GM12878 (cell line): ENCODE measurements around the gene METRNL. TPM values are rescaled to one million over a fixed set of nuclear protein-coding genes. Genes with fewer than 3 reads are reported as not detected.

ENCODE experiments used
- ATAC-seq: fragments of 200-7000 bp; cut with Tn5 transposase; 3 replicates; pipeline ENCODE4 v1.9.1; 2020; ENCODE audit warnings: mild to moderate bottlenecking, moderate library complexity
- BruUV-seq: library from RNA; stranded (reverse); fragments of 400-500 nt; replicated peaks from 2 replicates; lab custom pipeline; 2021; lab: Mats Ljungman, UMichigan
- CTCF ChIA-PET: fragments of 300-600 bp; sonication (Branson Sonifier 250); formaldehyde crosslinking; extraction: SDS; loops from one replicate; lab custom pipeline; 2021; ENCODE audit warnings: inconsistent platforms; lab: Yijun Ruan, JAX
- POLR2A ChIA-PET: fragments of 350-600 bp; formaldehyde crosslinking; extraction: SDS; loops from one replicate; lab custom pipeline; 2021; ENCODE audit warnings: inconsistent platforms; lab: Charles Lee
- RAD21 ChIA-PET: fragments of 300-600 bp; sonication (Branson Sonifier 250); formaldehyde crosslinking; loops from one replicate; lab custom pipeline; 2023; ENCODE audit warnings: antibody characterized with exemption; ENCODE audit not compliant: unreplicated experiment; lab: Charles Lee
- SMC1A ChIA-PET: fragments of 300-600 bp; sonication (Branson Sonifier 250); formaldehyde crosslinking; loops from one replicate; lab custom pipeline; 2023; ENCODE audit not compliant: unreplicated experiment, uncharacterized antibody; lab: Charles Lee
- DNase-seq: peaks from one replicate; pipeline ENCODE4 v3.0.0-alpha.2; 2011; ENCODE audit warnings: low read depth, low spot score
- FAIRE-seq: peaks from 3 replicates; lab custom pipeline; 2011; peaks lifted over from hg19 to GRCh38; lab: Jason Lieb, UNC
- H2AFZ ChIP-seq: 2 replicates; pipeline ENCODE4 v1.6.0; 2011; ENCODE audit warnings: low read depth, low read length, control low read depth; ENCODE audit not compliant: control insufficient read depth
- H3K27ac ChIP-seq: 2 replicates; pipeline ENCODE4 v1.5.1; 2011; ENCODE audit warnings: control low read depth; ENCODE audit not compliant: control insufficient read depth, insufficient read depth
- H3K27me3 ChIP-seq, 2 experiments: replicated peaks in 1 of 2; 2 replicates each; pipeline versions ENCODE4 v1.6.0 to v1.6.1; 2011; ENCODE audit warnings: low read length in 1 of 2; ENCODE audit not compliant: control insufficient read depth in 2 of 2, insufficient read depth in 2 of 2
- H3K36me3 ChIP-seq, 2 experiments: 2 replicates each; pipeline ENCODE4 v1.5.1; 2011; ENCODE audit warnings: low read length in 1 of 2; ENCODE audit not compliant: control insufficient read depth in 2 of 2, insufficient read depth in 2 of 2
- H3K4me1 ChIP-seq: 2 replicates; pipeline ENCODE4 v1.6.1; 2011; ENCODE audit warnings: mild to moderate bottlenecking, low read length, moderate library complexity, mixed read lengths; ENCODE audit not compliant: control insufficient read depth, insufficient read depth
- H3K4me2 ChIP-seq: 2 replicates; pipeline ENCODE4 v1.6.0; 2011; ENCODE audit warnings: control low read depth; ENCODE audit not compliant: control insufficient read depth, insufficient read depth
- H3K4me3 ChIP-seq: fragments of 200-600 bp; sonication (generic); 2 replicates; pipeline ENCODE4 v1.5.1; 2016
- H3K79me2 ChIP-seq: 2 replicates; pipeline ENCODE4 v1.6.0; 2011; ENCODE audit warnings: low read length; ENCODE audit not compliant: control insufficient read depth, insufficient read depth
- H3K9ac ChIP-seq: 2 replicates; pipeline ENCODE4 v1.8.0; 2011; ENCODE audit warnings: low read length, control low read depth, mixed read lengths; ENCODE audit not compliant: control insufficient read depth, insufficient read depth
- H3K9me3 ChIP-seq: replicated peaks from 3 replicates; pipeline ENCODE4 v1.5.1; 2011; ENCODE audit warnings: mild to moderate bottlenecking, low read length; ENCODE audit not compliant: control insufficient read depth, insufficient read depth
- H4K20me1 ChIP-seq: 2 replicates; pipeline ENCODE4 v1.6.0; 2011; ENCODE audit not compliant: control insufficient read depth, insufficient read depth
- ASH2L ChIP-seq: fragments of 300-600, 200-600 bp; sonication (generic); IDR thresholded peaks from 2 replicates; pipeline ENCODE4 v1.6.1; 2017; ENCODE audit warnings: low read depth, mild to moderate bottlenecking, borderline replicate concordance
- BCL11A ChIP-seq: IDR thresholded peaks from 2 replicates; pipeline ENCODE4 v1.6.1; 2011; ENCODE audit warnings: low read depth, low read length
- HDAC2 ChIP-seq: fragments of 200-600 bp; sonication (generic); IDR thresholded peaks from 2 replicates; pipeline ENCODE4 v1.6.1; 2017
- HDAC6 ChIP-seq: fragments of 200-600 bp; sonication (generic); IDR thresholded peaks from one replicate; pipeline ENCODE4 v1.8.0; 2017; ENCODE audit warnings: antibody characterized with exemption; ENCODE audit not compliant: unreplicated experiment
- LARP7 ChIP-seq: fragments of 450-650 bp; IDR thresholded peaks from 2 replicates; pipeline ENCODE4 v1.6.1; 2017; ENCODE audit warnings: mild to moderate bottlenecking
- MTA3 ChIP-seq: IDR thresholded peaks from 2 replicates; pipeline ENCODE4 v1.6.1; 2012; ENCODE audit warnings: low read length, inconsistent platforms, borderline replicate concordance
- MYC ChIP-seq: IDR thresholded peaks from 2 replicates; pipeline ENCODE4 v1.6.1; 2011; ENCODE audit warnings: mild to moderate bottlenecking, low read length, moderate library complexity, inconsistent platforms; ENCODE audit not compliant: insufficient read depth, insufficient replicate concordance, insufficient read length, severe bottlenecking
- NFYB ChIP-seq: IDR thresholded peaks from 2 replicates; pipeline ENCODE4 v1.6.1; 2011; ENCODE audit warnings: low read depth, mild to moderate bottlenecking, low read length, improper control_type of control experiment, moderate library complexity; ENCODE audit not compliant: insufficient read depth
- NR2C1 ChIP-seq: fragments of 450-650 bp; IDR thresholded peaks from 2 replicates; pipeline ENCODE4 v1.6.1; 2017; ENCODE audit warnings: antibody characterized with exemption, mild to moderate bottlenecking, moderate library complexity
- PAX5 ChIP-seq: IDR thresholded peaks from 2 replicates; pipeline ENCODE4 v1.6.1; 2011; ENCODE audit warnings: low read depth, low read length, borderline replicate concordance
- POLR2AphosphoS5 ChIP-seq: IDR thresholded peaks from 2 replicates; pipeline ENCODE4 v1.6.1; 2011; ENCODE audit warnings: mild to moderate bottlenecking, low read length, inconsistent platforms
- RFX5 ChIP-seq: IDR thresholded peaks from 2 replicates; pipeline ENCODE4 v1.6.1; 2011; ENCODE audit warnings: low read depth, low read length, improper control_type of control experiment
- RUNX3 ChIP-seq: IDR thresholded peaks from 2 replicates; pipeline ENCODE4 v1.6.1; 2012; ENCODE audit warnings: low read length, inconsistent platforms
- SIN3A ChIP-seq: IDR thresholded peaks from 2 replicates; pipeline ENCODE4 v1.6.1; 2012; ENCODE audit warnings: low read depth, low read length, improper control_type of control experiment
- SKIL ChIP-seq: fragments of 450-650 bp; IDR thresholded peaks from 2 replicates; pipeline ENCODE4 v1.6.1; 2017; ENCODE audit warnings: mild to moderate bottlenecking, low read depth, inconsistent platforms; ENCODE audit not compliant: poor library complexity, severe bottlenecking
- SMAD5 ChIP-seq: IDR thresholded peaks from 2 replicates; pipeline ENCODE4 v1.6.1; 2016; ENCODE audit warnings: antibody characterized with exemption, low read depth
- TBL1XR1 ChIP-seq: IDR thresholded peaks from 2 replicates; pipeline ENCODE4 v1.6.1; 2012; ENCODE audit warnings: low read depth, low read length, improper control_type of control experiment
- TCF3 ChIP-seq: IDR thresholded peaks from 2 replicates; pipeline ENCODE4 v1.6.1; 2012; ENCODE audit warnings: low read depth, mild to moderate bottlenecking, low read length, borderline replicate concordance; ENCODE audit not compliant: insufficient read depth
- ZNF24 ChIP-seq: fragments of 450-650 bp; IDR thresholded peaks from 2 replicates; pipeline ENCODE4 v1.6.1; 2017; ENCODE audit warnings: antibody characterized with exemption, mild to moderate bottlenecking
- WGBS: methylation state at CpG from one replicate; pipeline ENCODE4 v1.1.6; 2016; ENCODE audit warnings: low lambda C conversion rate; ENCODE audit not compliant: insufficient replicate concordance, insufficient coverage; ENCODE audit errors: missing lambda C conversion rate; 5-methylcytosine and 5-hydroxymethylcytosine counted together
- in situ Hi-C: fragments of 300-500 bp; cut with MboI; formaldehyde crosslinking; loops from 9 replicates; pipeline ENCODE4 v1.14.3; 2018; ENCODE audit warnings: mixed read lengths
- intact Hi-C: fragments of 100-400 bp; cut with micrococcal nuclease; formaldehyde crosslinking; loops from one replicate; pipeline ENCODE4 v1.14.2; 2022; ENCODE audit not compliant: unreplicated experiment
- polyA plus RNA-seq, 11 experiments: library from polyadenylated mRNA; depleted of rRNA in 4 of 11; unstranded in 6 of 11; stranded (reverse) in 5 of 11; fragments of >200 nt; fragmentation: Nextera tagmentation in 4 of 11; fragmentation: Illumina TruSeq in 1 of 11; extraction: Ambion mirVana in 4 of 11; extraction: Trizol in 1 of 11; gene quantifications; 1 replicate in 1 of 11; 2 replicates in 10 of 11; pipeline versions ENCODE4 v1.2.1 to v1.2.3, GENCODE V29; 2011 to 2016; ENCODE audit warnings: inconsistent platforms in 2 of 11, missing spikeins in 2 of 11, low read depth in 1 of 11
- total RNA-seq, 4 experiments: library from RNA; depleted of rRNA in 3 of 4; stranded (reverse); fragments of >200 nt in 3 of 4; fragmentation: Illumina TruSeq in 1 of 4; extraction: Trizol in 1 of 4; gene quantifications; 2 replicates each; pipeline versions ENCODE4 v1.2.1 to v1.2.3, GENCODE V29; 2013 to 2021
- TF ChIP-seq, protein P1 (sequence below): fragments of 450-650 bp; IDR thresholded peaks from 2 replicates; pipeline ENCODE4 v1.6.1; 2017; ENCODE audit warnings: mild to moderate bottlenecking, moderate library complexity

Gene METRNL
- total and polyA plus RNA-seq, 10 of the 15 experiments (the other 5 are each of a cell fraction or from before 2014, with no cell fraction given) = 0.05 to 3.7 (median 0.48) TPM; not detected in 2

- no peaks in the 10 kb centered on the region; a peak in 1 of 4 replicates for H3K27me3 ChIP-seq
- ChIA-PET CTCF (no interaction called here), SMC1A (no interaction called here), RAD21 (no interaction called here), POLR2A (no interaction called here)
- H3K79me2 ChIP-seq = no peaks in the 10 kb centered on the region
- no peaks in the 10 kb centered on the region for H3K36me3 ChIP-seq
- BruUV-seq = no TSS peak
- no peak for ATAC-seq
- H3K4me2 ChIP-seq = no peak overlapping the region
- 55% methylated on average over 23 of the region's 23 CpGs for WGBS
- DNase-seq = no peak
- no peak overlapping the region for H3K27ac ChIP-seq
- no peak overlapping the region for H3K4me3 ChIP-seq
- no peak for TF ChIP-seq SIN3A
- no peak for TF ChIP-seq POLR2AphosphoS5
- no peak for TF ChIP-seq TBL1XR1
- TF ChIP-seq HDAC6 = no peak
- no peak for TF ChIP-seq ZNF24
- no peak for TF ChIP-seq RUNX3
- no peak for TF ChIP-seq HDAC2
- TF ChIP-seq PAX5 = no peak
- no peak for TF ChIP-seq SKIL
- no peak for TF ChIP-seq RFX5
- TF ChIP-seq SMAD5 = no peak
- no peak for TF ChIP-seq NR2C1
- no peak for TF ChIP-seq LARP7
- TF ChIP-seq, protein P1, sequence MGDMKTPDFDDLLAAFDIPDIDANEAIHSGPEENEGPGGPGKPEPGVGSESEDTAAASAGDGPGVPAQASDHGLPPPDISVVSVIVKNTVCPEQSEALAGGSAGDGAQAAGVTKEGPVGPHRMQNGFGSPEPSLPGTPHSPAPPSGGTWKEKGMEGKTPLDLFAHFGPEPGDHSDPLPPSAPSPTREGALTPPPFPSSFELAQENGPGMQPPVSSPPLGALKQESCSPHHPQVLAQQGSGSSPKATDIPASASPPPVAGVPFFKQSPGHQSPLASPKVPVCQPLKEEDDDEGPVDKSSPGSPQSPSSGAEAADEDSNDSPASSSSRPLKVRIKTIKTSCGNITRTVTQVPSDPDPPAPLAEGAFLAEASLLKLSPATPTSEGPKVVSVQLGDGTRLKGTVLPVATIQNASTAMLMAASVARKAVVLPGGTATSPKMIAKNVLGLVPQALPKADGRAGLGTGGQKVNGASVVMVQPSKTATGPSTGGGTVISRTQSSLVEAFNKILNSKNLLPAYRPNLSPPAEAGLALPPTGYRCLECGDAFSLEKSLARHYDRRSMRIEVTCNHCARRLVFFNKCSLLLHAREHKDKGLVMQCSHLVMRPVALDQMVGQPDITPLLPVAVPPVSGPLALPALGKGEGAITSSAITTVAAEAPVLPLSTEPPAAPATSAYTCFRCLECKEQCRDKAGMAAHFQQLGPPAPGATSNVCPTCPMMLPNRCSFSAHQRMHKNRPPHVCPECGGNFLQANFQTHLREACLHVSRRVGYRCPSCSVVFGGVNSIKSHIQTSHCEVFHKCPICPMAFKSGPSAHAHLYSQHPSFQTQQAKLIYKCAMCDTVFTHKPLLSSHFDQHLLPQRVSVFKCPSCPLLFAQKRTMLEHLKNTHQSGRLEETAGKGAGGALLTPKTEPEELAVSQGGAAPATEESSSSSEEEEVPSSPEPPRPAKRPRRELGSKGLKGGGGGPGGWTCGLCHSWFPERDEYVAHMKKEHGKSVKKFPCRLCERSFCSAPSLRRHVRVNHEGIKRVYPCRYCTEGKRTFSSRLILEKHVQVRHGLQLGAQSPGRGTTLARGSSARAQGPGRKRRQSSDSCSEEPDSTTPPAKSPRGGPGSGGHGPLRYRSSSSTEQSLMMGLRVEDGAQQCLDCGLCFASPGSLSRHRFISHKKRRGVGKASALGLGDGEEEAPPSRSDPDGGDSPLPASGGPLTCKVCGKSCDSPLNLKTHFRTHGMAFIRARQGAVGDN = no peak
- TF ChIP-seq NFYB = no peak
- no peak for TF ChIP-seq MTA3
- TF ChIP-seq ASH2L = no peak
- TF ChIP-seq TCF3 = no peak
- TF ChIP-seq MYC = no peak
- no peak for TF ChIP-seq BCL11A
- FAIRE-seq = no peak
- H2AFZ ChIP-seq = no peak overlapping the region
- H3K9ac ChIP-seq = no peak overlapping the region
- H4K20me1 ChIP-seq = no peaks in the 10 kb centered on the region
- intact Hi-C loops = no loop called here
- in situ Hi-C loops = no loop called here
- no peaks in the 10 kb centered on the region; the same call in 1 of the 2 replicates for H3K4me1 ChIP-seq
- no peaks in the 10 kb centered on the region for H3K9me3 ChIP-seq
Observed at GRCh38 chr17:83116311-83116771, 36.9 kb downstream of the METRNL start.
